ENCODE measurements around the gene PLD4.
"Not testable (repeated sequence)": the region's sequence is repeated elsewhere in the genome, so short reads cannot be mapped to it uniquely, and the experiment has no call there.

Gene PLD4, protein sequence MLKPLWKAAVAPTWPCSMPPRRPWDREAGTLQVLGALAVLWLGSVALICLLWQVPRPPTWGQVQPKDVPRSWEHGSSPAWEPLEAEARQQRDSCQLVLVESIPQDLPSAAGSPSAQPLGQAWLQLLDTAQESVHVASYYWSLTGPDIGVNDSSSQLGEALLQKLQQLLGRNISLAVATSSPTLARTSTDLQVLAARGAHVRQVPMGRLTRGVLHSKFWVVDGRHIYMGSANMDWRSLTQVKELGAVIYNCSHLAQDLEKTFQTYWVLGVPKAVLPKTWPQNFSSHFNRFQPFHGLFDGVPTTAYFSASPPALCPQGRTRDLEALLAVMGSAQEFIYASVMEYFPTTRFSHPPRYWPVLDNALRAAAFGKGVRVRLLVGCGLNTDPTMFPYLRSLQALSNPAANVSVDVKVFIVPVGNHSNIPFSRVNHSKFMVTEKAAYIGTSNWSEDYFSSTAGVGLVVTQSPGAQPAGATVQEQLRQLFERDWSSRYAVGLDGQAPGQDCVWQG

GRCh38 chr14:104924421-104925213 lies at the start of gene PLD4:
Gene PLD4, plus strand, starts transcription at chr14:104924879. Its CDS starts 2,262 bp downstream, at chr14:104927141.
- DNase-seq, result no peak

DNA sequence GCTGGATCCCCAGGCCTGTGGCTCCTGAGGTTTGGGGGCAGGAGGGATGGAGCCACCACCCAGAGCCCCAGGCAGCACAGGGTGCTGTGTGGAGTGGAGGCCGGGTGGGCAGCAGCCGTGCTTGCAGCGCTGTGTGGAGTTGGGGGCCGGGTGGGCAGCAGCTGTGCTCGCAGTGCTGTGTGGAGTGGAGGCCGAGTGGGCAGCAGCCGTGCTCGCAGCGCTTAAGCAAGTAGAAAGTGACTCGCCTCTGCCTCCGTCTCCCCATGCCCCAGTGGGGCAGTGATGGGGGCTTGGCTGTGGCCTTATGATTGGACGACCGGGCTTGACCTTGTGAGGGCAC lies 49.3 kb upstream of the PLD4 start:
- no peak for DNase-seq

DNA sequence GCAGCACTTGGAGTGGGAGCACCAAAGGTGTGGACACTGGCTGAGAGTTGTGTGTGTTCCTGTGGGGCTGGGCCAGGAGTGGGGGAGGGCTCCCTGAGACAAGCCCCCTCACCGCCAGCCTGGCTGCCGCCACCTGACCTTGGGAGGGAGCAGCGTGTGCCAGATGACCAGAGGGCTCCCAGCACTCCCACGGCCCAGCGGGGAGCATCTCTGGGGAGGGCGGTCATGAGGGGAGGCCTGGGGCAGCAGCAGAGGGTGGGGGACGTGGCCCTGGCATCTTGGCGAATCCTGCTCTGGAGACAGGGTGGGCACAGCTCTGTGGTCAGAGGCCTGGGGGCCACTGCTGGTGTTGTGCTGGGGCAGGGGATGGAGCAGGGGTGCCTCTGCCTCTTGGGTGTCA lies 48.9 kb upstream of the PLD4 start:
- no peak for DNase-seq

- no peak for DNase-seq
Measured at GRCh38 chr14:104876251-104876699, 48.4 kb upstream of the PLD4 start.

GRCh38 chr14:104877066-104877805 lies 47.4 kb upstream of the PLD4 start:
- no peak for DNase-seq

GRCh38 chr14:104877806-104878550 lies 46.7 kb upstream of the PLD4 start:
- no peak for DNase-seq

GRCh38 chr14:104878582-104878981 lies 46.1 kb upstream of the PLD4 start:
- DNase-seq, result no peak

- no peak for DNase-seq
Measured at GRCh38 chr14:104879201-104879982, 45.3 kb upstream of the PLD4 start.

GRCh38 chr14:104879983-104880565 lies 44.6 kb upstream of the PLD4 start:
- DNase-seq, result no peak

- DNase-seq, result no peak
Measured at GRCh38 chr14:104880584-104881210, 44.0 kb upstream of the PLD4 start.

DNA sequence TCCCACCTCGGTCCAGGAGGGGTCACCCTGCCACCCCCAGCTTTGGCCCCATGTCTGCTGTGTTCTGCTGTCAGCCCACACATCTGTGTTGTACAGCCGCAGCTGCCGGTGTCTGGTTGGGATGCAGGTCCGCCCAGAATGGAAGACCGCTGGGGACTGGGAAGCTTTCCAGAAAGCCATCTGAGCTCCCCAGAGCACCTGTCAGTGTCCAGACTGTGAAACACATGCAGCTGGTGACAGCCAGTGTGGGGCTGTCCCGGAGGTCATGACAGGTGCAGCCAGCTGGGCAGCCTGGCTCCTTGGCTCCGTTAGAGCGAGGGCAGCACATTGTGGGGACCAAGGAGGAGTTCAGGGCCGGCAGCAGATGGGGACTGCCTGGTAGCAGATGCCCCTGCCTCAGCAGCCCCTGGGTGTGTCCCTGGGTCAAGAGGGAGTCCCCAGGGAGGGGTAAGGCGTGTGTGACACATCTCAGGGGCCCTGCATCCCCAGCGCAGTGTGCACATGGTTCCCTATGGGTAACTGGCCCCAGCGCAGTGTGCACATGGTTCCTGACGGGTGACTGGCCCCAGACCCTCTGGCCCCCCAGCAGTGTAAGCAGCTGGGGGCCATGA lies 43.2 kb upstream of the PLD4 start:
- no peak for DNase-seq

- DNase-seq, result no peak
Measured at GRCh38 chr14:104882325-104882973, 42.2 kb upstream of the PLD4 start.

DNA sequence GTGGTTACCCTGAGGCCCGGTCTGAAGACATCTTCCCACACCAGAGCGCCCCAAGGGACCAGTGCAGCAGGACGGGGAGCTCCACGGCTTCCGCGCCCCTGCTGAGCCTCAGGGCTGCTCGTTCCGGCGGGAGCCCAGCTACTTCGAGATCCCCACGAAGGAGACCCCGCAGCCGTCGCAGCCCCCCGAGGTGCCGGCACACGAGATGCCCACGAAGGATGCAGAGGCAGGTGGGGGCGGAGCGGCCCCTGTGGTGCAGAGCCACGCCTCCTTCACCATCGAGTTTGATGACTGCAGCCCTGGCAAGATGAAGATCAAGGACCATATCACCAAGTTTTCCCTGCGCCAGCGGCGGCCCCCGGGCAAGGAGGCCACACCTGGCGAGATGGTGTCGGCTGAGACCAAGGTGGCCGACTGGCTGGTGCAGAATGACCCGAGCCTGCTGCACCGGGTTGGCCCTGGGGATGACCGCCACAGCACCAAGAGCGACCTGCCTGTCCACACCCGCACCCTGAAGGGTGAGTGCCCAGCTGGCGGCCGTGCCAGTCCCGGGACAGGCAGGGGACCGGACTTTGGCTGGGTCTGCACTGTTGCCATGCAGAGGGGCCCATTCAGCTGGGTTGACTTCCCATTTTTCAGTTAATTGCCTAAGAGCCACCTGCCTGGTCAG lies 41.6 kb upstream of the PLD4 start:
- no peak for DNase-seq

- no peak for DNase-seq
Measured at GRCh38 chr14:104883681-104884361, 40.9 kb upstream of the PLD4 start.

GRCh38 chr14:104884381-104884780 lies 40.3 kb upstream of the PLD4 start:
- not testable (repeated sequence) for DNase-seq

DNA sequence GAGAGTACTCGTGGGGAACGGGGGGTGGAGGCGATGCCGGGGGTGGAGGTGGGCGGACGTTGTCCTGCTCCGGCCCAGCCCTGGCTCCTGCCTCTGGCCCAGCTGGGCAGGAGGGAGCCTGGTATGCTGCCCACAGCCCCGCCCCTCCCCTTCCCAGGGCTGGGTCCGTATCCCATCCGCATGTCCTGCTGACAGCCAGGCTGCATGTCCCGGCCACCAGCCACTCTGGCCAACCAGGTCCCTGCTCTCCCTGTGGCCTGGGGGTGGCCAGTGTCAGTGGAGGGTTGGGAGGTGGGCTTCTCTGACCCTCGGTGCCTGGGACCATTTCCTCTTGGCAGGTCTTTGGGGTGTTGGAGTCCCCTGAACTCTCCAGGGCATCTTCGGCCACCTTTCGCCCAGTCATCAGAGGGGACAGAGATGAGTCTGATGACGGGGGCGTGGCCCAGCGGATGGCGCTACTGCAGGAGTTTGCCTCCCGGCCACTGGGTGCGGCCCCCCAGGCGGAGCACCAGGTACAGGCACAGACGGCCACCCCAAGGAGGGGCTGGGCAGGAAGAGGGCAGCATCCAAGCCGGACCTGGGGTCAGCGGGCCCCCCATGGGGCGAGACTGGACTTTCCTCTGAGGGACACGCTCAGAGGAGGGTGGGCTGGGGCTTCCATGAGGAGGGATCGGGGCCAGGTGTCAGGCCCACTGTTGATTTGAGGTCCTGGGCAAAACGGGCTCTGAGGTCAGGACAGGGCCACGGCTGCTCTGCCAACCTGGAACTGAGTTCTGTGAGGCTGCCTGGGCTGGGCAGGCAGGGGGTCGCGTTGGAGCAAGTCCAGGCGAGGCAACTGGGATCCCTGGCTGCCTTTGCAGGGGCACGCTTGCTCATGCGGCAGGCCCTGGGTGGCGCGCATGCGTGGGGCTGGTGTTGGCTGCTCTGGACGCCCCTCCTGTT lies 39.4 kb upstream of the PLD4 start:
- no peak for DNase-seq

GRCh38 chr14:104885973-104886689 lies 38.5 kb upstream of the PLD4 start:
- no peak for DNase-seq

Measured in activated gamma-delta T cell treated with Interleukin-2 at 50 U/mL for 16 hours (primary cell).